GM19238 (cell line): ENCODE results near the gene KIF3A.

Experiments used
- DNase-seq: peaks from one replicate; pipeline ENCODE4 v3.0.0; 2011; ENCODE audit warnings: low spot score; ENCODE audit not compliant: insufficient read length

KIF3A gene

GRCh38 chr5:132770476-132771159 is 33.3 kb upstream of the KIF3A start:
- no peak for DNase-seq

- DNase-seq: no peak
Observed at GRCh38 chr5:132768485-132768868, 31.1 kb upstream of the KIF3A start.

- DNase-seq: no peak
Observed at GRCh38 chr5:132767150-132767549, 29.8 kb upstream of the KIF3A start.

- DNase-seq: no peak
Observed at GRCh38 chr5:132766806-132767055, 29.4 kb upstream of the KIF3A start.

- no peak for DNase-seq
Observed at GRCh38 chr5:132766020-132766805, 28.9 kb upstream of the KIF3A start.

- DNase-seq: no peak
Observed at GRCh38 chr5:132765311-132766019, 28.1 kb upstream of the KIF3A start.

- DNase-seq: no peak
Observed at GRCh38 chr5:132764671-132765238, 27.4 kb upstream of the KIF3A start.

GRCh38 chr5:132764051-132764450 is 26.7 kb upstream of the KIF3A start:
- no peak for DNase-seq

GRCh38 chr5:132763181-132764036 is 26.1 kb upstream of the KIF3A start:
- DNase-seq: no peak

- no peak for DNase-seq
Observed at GRCh38 chr5:132762246-132763000, 25.1 kb upstream of the KIF3A start.

- no peak for DNase-seq
Observed at GRCh38 chr5:132761321-132762240, 24.2 kb upstream of the KIF3A start.

- no peak for DNase-seq
Observed at GRCh38 chr5:132760601-132761317, 23.4 kb upstream of the KIF3A start.

GRCh38 chr5:132760049-132760420 is 22.7 kb upstream of the KIF3A start:
- DNase-seq: no peak

- no peak for DNase-seq
Observed at GRCh38 chr5:132759114-132760048, 22.0 kb upstream of the KIF3A start.

GRCh38 chr5:132758451-132758850 is 21.1 kb upstream of the KIF3A start:
- no peak for DNase-seq

GRCh38 chr5:132756542-132756941 is 19.2 kb upstream of the KIF3A start:
- DNase-seq: no peak

GRCh38 chr5:132754947-132755346 is 17.6 kb upstream of the KIF3A start:
- no peak for DNase-seq

- no peak for DNase-seq
Observed at GRCh38 chr5:132754111-132754510, 16.8 kb upstream of the KIF3A start.
